Endodermal cell (in vitro differentiated cells): ENCODE results near the gene BACH1. TPM values are rescaled to one million over a fixed set of nuclear protein-coding genes. Genes with fewer than 3 reads are reported as not detected.

Experiments
- DNase-seq: peaks from one replicate; pipeline ENCODE4 v3.0.0-alpha.2; 2017
- H3K27ac ChIP-seq: 2 replicates; pipeline ENCODE4 v1.5.1; 2013; ENCODE audit warnings: mild to moderate bottlenecking, low read depth, low read length, moderate library complexity
- H3K27me3 ChIP-seq: 2 replicates; pipeline ENCODE4 v1.6.1; 2013; ENCODE audit warnings: mild to moderate bottlenecking, low read length, moderate library complexity; ENCODE audit not compliant: insufficient read depth, control insufficient read depth, poor library complexity, severe bottlenecking
- H3K36me3 ChIP-seq: 2 replicates; pipeline ENCODE4 v1.7.0; 2013; ENCODE audit warnings: mild to moderate bottlenecking, low read length, moderate library complexity; ENCODE audit not compliant: control insufficient read depth, insufficient read depth
- H3K4me1 ChIP-seq: one replicate; pipeline ENCODE4 v1.7.0; 2013; ENCODE audit warnings: low read length; ENCODE audit not compliant: control insufficient read depth, insufficient read depth
- H3K4me3 ChIP-seq: 2 replicates; pipeline ENCODE4 v1.5.1; 2013; ENCODE audit warnings: mild to moderate bottlenecking, low read length, moderate library complexity
- H3K9ac ChIP-seq: 2 replicates; pipeline ENCODE4 v1.6.1; 2013; ENCODE audit warnings: mild to moderate bottlenecking, low read length, moderate library complexity; ENCODE audit not compliant: poor library complexity, severe bottlenecking; ENCODE audit errors: extremely low read depth
- H3K9me3 ChIP-seq: 2 replicates; pipeline ENCODE4 v1.6.1; 2013; ENCODE audit warnings: mild to moderate bottlenecking, low read length, moderate library complexity; ENCODE audit not compliant: control insufficient read depth
- H3K27ac Mint-ChIP-seq: 2 replicates; pipeline ENCODE4 v1.8.0; 2020; ENCODE audit warnings: mixed read lengths
- H3K27me3 Mint-ChIP-seq: 2 replicates; pipeline ENCODE4 v1.8.0; 2021; ENCODE audit warnings: mild to moderate bottlenecking, mixed read lengths; ENCODE audit not compliant: insufficient read depth
- H3K36me3 Mint-ChIP-seq: 2 replicates; pipeline ENCODE4 v1.8.0; 2020; ENCODE audit warnings: low read depth, mixed read lengths
- H3K4me1 Mint-ChIP-seq: 2 replicates; pipeline ENCODE4 v1.8.0; 2020; ENCODE audit warnings: mixed read lengths
- H3K4me3 Mint-ChIP-seq: 2 replicates; pipeline ENCODE4 v1.8.0; 2020; ENCODE audit warnings: mild to moderate bottlenecking, moderate library complexity, mixed read lengths
- H3K9me3 Mint-ChIP-seq: 2 replicates; pipeline ENCODE4 v1.8.0; 2020; ENCODE audit warnings: mild to moderate bottlenecking, mixed read lengths
- WGBS, 2 experiments: methylation state at CpG; one replicate each; pipeline versions ENCODE4 v1.1.5 to v1.1.7; 2013; ENCODE audit warnings: missing lambda C conversion rate in 2 of 2, mixed read lengths in 1 of 2; ENCODE audit not compliant: insufficient coverage in 1 of 2, insufficient read length in 1 of 2; 5-methylcytosine and 5-hydroxymethylcytosine counted together
- total RNA-seq, 2 donors: library from RNA; stranded (reverse); fragmentation: NEBNext Ultra II Directional in 1 of 2; extraction: Animal tissue kit (Norgen Biotek cat#: 25700) in 1 of 2; gene quantifications; 2 replicates in 1 of 2; 3 replicates in 1 of 2; pipeline ENCODE4 v1.2.1, GENCODE V29; 2021
- TF ChIP-seq, protein P1 (sequence below): fragments of 200-600 bp; sonication (generic); conservative IDR thresholded peaks from 2 replicates; pipeline ENCODE4 v1.5.0; 2021; ENCODE audit warnings: antibody characterized with exemption, mild to moderate bottlenecking

The BACH1 gene
- total RNA-seq, 2 donors from 2014 or later = 61.3 to 64.9 TPM

DNA sequence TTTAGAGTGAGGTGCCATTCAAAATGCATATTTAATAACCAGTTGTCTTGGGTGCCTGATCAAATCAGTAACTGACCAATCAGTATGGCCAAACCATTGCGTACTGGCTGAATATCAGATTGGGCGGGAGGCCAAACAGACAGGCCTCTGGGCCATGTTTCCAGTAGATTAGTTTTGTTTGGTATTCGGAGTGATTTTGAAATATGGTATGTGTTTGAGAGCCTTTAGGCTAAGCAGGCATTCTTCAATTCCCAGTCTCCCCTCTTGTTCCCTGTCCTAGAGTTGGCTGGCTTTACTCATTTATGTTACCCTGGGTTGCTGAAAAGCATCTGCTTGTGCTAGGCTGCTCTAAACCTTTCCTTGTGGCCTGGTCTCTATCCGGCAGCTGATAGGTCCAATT is 80.1 kb downstream of the BACH1 start:
- peaks cover 19% of the 10 kb centered on the region for H3K36me3 Mint-ChIP-seq
- no peaks in the 10 kb centered on the region for H3K9me3 Mint-ChIP-seq
- DNase-seq = peak; percentile 5
- no peaks in the 10 kb centered on the region for H3K27me3 Mint-ChIP-seq
- no peaks in the 10 kb centered on the region for H3K9me3 ChIP-seq
- peaks cover 3% of the 10 kb centered on the region for H3K36me3 ChIP-seq
- no peak overlapping the region for H3K4me3 Mint-ChIP-seq
- no peak overlapping the region for H3K4me3 ChIP-seq
- peaks cover 12% of the 10 kb centered on the region for H3K4me1 Mint-ChIP-seq
- TF ChIP-seq, protein P1, sequence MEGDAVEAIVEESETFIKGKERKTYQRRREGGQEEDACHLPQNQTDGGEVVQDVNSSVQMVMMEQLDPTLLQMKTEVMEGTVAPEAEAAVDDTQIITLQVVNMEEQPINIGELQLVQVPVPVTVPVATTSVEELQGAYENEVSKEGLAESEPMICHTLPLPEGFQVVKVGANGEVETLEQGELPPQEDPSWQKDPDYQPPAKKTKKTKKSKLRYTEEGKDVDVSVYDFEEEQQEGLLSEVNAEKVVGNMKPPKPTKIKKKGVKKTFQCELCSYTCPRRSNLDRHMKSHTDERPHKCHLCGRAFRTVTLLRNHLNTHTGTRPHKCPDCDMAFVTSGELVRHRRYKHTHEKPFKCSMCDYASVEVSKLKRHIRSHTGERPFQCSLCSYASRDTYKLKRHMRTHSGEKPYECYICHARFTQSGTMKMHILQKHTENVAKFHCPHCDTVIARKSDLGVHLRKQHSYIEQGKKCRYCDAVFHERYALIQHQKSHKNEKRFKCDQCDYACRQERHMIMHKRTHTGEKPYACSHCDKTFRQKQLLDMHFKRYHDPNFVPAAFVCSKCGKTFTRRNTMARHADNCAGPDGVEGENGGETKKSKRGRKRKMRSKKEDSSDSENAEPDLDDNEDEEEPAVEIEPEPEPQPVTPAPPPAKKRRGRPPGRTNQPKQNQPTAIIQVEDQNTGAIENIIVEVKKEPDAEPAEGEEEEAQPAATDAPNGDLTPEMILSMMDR = no peak
- H3K27me3 ChIP-seq = no peaks in the 10 kb centered on the region
- H3K27ac Mint-ChIP-seq = no peak overlapping the region
- no peak overlapping the region for H3K27ac ChIP-seq
- 94 to 100% methylated on average over 2 to 4 of the region's 4 CpGs for WGBS, 2 experiments
- no peaks in the 10 kb centered on the region for H3K4me1 ChIP-seq
- H3K9ac ChIP-seq = no peak overlapping the region

DNA sequence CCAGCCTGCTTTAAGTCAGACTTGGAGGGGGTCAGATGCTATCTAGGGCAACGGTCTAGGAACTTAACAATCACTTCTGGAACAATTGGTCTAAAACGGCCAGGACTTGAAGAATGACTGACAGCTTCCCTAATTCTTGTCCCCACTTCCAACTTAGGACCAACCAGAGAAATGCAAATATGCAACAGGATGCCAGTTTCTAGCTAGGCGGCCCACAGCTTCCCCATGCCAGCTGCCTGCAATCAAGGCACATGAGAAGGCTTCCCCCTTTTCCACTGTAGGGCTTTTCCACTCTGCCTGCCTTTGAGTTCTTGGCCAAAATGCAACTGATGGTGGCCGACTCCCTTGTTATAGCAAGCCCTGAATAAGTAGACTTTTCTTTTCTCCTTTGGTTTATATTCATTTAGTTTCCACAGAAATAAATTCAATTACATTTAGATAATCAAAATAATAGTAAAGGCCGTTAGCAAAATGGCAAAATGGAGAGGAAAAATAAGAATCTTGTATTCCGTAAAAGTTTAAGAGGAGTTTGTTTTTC is 80.9 kb downstream of the BACH1 start:
- H3K36me3 Mint-ChIP-seq = peaks cover 11% of the 10 kb centered on the region
- Histone ChIP-seq H3K4me3 (no peak overlapping the region), H3K27me3 (no peaks in the 10 kb centered on the region)

DNA sequence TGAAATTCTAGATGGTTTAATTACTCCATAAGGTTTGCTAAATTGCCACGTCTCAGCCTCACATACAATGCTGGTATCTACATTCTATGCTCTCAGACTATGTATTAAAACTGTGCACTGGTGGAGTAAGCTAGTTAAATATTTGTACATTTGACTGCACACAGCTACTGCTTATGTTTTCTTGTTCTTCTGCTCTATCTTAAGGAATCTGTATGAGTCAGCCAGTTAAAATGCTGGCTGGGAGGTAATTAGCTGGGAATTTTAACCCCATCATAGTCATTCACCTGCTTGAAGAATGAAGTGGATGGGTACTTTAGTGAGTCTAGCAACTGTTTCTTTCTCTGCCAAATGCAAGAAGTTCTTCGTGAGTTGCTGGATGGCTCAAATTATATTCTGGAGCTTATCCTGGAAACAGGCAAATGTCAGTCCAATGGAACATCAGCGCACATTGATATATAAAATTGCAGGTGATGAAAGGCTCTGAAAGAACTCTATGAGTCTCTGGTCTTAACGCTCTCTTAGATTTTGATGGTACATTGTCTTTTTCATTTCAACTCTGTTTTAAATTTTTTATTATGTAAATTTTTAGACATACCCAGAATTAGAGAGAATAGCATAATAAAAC is 83.4 kb downstream of the BACH1 start:
- Histone ChIP-seq H3K4me3 (no peak overlapping the region), H3K36me3 (no peaks in the 10 kb centered on the region), H3K9ac (no peak overlapping the region), H3K9me3 (no peaks in the 10 kb centered on the region), H3K4me1 (no peaks in the 10 kb centered on the region), H3K27me3 (no peaks in the 10 kb centered on the region), H3K27ac (no peak overlapping the region)
- Mint-ChIP-seq H3K27me3 (no peaks in the 10 kb centered on the region), H3K36me3 (peaks cover 8% of the 10 kb centered on the region), H3K27ac (no peak overlapping the region), H3K4me1 (peaks cover 7% of the 10 kb centered on the region), H3K9me3 (no peaks in the 10 kb centered on the region), H3K4me3 (no peak overlapping the region)
- 90 to 95% methylated on average over 2 to 4 of the region's 4 CpGs for WGBS, 2 experiments
- TF ChIP-seq, protein P1 = no peak
- DNase-seq = no peak

More for the DNA sequence above, 80.9 kb downstream of the BACH1 start:
- H3K27ac ChIP-seq = no peak overlapping the region
- H3K36me3 ChIP-seq = no peaks in the 10 kb centered on the region
- H3K9me3 ChIP-seq = no peaks in the 10 kb centered on the region
- Mint-ChIP-seq H3K27ac (no peak overlapping the region), H3K4me3 (no peak overlapping the region), H3K4me1 (peaks cover 12% of the 10 kb centered on the region), H3K27me3 (no peaks in the 10 kb centered on the region), H3K9me3 (no peaks in the 10 kb centered on the region)
- 88% methylated on average over 2 to 4 of the region's 6 CpGs for whole genome bisulfite sequencing, 2 experiments
- no peak for DNase-seq
- no peak overlapping the region for H3K9ac ChIP-seq
- TF ChIP-seq, protein P1 = no peak
- no peaks in the 10 kb centered on the region for H3K4me1 ChIP-seq
